Stimulated activated naive CD4-positive, alpha-beta T cell (primary cell): ENCODE measurements around the gene AKT3.

Experiments used
- DNase-seq, 6 experiments: peaks; one replicate each; lab custom pipeline; 2025; lab: John Stamatoyannopoulos, UW

The AKT3 gene

DNA sequence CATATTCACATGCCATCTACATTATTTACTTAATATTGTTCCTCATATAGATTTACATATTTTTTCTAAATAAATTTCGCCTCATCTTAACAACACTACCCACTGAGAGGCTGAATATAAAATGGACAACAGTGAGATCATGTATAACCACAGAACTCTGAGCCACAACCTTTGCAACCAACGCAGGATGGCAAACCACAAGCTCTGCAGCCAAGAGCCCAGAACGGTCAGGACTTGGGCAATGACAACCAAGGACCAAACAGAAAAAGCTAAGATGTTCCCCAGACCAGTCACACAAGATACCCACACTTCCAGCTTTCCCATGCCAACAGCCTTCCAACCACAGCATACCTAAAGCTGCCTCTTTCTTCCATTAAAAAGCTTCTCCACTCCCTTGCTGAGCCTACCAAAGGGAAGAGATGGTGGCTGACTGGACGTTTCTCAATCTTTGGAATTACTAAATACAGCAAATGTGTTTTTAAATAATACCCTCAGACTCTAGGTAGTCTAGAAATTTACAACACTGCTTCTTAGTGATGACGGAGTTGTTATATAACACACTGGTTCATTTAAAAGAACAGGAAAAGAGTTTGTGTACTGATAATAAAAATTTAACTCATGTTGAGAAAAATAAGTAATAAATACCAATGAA lies 117.9 kb downstream of the AKT3 start:
- no peak for DNase-seq

DNA sequence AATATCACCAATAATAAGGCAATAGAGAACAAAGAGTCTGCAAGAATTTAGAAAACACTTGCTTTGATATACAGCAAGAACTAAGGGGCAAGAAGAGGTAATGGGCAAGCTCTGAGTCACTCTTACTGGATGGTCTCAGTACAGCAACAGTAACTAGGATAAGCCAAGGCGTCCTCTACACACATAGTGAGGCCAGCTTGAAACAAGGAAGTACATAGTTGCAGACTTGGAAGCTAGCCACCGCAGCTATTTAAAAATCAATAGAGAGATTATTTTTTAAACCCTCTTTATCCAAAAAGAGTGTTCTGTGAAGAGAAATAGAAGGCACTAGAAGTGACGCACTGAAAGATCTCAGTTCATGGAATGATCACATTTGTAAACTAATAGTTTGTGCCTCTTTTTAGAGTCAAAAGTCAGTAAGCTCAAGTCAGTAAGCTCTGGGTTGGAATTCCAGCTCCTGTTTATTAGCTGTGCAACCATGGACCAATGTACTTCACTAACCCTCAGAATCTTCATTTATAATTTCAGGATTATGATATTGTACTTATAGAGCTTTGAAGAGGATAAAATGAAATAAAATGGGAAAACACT lies 118.6 kb downstream of the AKT3 start:
- no peak for DNase-seq

- DNase-seq: no peak
These were observed 119.4 kb downstream of the AKT3 start for GRCh38 chr1:243730487-243731150.

DNA sequence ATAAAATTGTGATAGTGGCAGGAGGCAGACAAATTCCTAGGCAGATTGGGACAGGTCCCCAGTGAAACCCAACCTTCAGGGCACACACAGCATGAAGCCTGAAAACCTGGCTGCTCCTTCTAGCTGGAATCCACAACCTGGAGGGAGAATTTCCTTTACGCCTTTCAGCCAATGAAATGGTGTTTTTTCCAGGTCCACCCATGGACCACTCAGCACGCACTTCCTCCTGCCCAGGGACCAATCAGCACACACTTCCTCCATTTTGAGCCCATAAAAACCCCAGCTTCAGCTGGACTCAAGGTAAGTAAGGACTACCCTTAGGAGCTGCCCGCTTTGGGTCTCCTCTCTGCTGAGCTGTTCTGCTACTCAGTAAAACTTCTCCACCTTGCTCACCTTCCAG lies 120.1 kb downstream of the AKT3 start:
- DNase-seq: no peak

DNA sequence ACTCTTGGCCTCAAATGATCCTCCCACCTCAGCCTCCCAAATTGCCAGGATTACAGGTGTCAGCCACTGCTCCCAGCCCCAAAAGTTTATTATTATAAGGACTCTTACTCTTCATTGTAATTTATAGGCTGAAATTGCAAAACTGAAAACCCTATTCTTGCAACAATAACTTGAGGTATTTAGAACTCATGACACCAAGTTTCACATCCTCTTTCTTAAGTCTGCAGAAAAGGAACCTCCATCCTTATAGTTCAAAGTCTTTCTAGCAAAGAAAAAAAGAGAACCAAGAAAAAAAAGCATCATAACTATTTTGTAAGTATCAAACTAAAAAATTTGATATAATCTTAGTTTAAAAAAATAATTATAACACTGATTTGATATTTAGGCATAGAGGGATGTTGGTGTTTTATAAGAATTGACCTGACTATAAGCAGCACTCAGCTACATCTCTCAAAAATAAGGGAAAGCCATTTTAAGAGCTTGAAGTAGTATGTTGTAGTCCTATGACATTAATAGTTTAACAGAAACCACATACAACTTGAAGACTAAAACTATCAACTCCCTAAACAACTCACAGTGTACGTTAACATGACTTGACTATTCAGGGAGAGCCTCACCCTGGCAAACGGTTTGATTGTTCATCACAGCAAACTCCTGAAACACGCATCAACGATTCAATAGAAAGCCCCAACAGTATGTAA lies 122.4 kb downstream of the AKT3 start:
- no peak for DNase-seq

DNA sequence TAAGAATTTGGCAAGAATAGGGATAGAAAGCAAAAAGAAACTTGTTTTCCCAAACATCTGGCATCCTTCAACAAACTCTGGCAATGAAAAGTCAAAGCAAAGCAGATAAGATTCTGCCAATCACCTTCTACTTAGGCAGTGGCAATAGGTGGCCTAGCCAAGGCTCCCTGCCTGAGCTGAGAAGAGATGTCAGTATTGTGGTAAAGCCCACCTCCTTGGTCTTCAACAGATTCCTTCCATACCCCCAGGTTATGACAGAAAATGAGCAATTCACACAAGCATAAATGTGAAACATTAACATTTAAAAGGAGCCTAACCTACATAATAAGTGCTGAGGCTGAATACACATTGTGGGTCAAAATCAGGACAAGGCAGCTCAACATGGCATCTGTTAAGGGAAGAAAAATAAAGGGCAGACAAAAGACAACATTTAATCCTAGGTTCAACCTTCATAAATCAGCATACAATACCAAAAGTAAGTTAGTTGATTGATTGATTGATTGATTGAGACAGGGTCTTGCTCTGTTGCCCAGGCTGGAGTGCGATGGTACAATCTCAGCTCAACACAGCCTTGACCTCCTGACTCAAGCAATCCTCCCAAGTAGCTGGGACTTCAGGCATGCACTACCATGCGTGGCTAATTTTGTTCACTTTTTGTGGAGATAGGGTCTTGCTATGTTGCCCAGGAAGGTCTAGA lies 123.1 kb downstream of the AKT3 start:
- no peak for DNase-seq

DNA sequence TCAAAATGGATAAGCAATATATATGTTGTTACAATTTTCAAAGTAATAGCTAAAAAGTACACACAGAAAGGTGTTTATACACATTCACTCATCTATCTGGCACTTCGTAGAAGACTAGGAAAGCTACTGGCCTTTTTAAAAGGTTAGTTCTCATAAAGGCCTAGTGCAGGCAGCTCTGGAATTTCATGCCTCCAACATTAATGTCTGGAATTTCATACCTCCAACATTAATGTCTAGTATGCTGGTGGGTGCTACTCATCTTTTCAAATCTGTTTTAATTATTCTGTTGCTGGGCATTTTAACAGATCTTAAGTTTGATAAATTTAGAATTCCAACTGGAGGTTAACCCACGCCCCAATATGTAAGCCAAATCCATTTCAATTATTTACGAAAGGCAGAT lies 124.2 kb downstream of the AKT3 start:
- no peak for DNase-seq

DNA sequence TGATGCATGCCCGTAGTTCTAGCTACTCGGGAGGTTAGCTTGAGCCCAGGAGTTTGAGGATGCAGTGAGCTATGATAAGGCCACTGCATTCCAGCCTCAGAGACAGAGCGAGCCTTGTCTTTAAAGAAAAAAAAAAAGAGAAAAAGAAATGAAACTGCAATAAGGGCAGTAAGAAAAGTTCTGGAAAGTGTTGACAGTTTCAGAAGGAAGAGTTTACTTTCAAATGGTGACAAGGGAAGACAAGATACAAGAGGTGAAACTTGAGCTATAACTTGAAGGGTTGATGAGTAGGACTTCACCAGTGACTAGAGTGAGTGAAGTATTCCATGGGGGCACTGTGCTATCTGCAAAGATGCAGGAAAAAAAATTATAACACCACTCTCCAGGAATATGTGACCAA lies 125.0 kb downstream of the AKT3 start:
- no peak for DNase-seq

DNA sequence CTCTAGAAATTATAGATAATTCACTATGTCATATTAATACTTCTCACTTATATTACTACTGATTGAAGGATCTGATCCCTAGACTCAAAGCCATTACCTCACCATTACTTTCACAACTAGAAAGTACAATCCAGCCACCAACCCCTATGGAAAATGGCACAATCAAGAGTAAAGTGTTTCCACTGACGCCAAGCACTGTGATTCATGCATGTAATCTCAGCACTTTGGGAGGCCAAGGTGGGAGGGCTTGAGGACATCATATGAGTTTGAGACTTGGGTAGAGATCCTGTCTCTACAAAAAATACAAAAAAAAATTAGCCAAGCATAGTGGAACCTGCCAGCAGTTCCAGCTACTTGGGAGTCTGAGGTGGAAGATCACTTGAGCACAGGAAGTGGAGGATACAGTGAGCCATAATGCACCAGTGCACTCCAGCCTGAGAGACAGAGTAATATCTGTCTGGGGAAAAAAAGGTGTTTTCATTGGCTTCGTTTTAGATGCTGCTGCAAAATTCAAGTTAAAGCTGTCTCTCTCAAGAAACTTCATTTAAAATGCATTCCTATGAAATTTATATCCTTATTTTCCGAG lies 126.5 kb downstream of the AKT3 start:
- DNase-seq: no peak

- no peak for DNase-seq
These were observed 127.0 kb downstream of the AKT3 start for GRCh38 chr1:243723050-243723449.

GRCh38 chr1:243719476-243719875 lies 130.6 kb downstream of the AKT3 start:
- no peak for DNase-seq

GRCh38 chr1:243718893-243719292 lies 131.2 kb downstream of the AKT3 start:
- DNase-seq: no peak

DNA sequence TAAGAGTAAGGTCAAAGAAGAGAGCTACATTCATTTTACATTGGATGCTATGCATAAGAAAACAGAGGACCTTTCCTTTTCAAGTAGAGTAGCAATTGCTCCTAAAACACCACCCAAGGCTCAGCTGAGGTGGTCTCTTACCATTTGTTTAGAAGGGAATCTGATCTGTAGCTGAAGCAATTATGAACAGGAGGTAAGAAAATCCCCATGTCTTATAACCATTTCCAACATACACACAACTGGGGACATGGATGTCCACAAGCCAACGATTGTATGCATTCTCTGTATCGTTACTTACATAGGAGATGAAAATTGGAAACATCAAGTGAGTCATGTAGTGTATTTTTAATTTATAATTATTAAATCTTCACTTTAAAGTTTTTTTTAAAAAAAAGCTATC lies 132.0 kb downstream of the AKT3 start:
- DNase-seq: no peak

- no peak for DNase-seq
These were observed 133.1 kb downstream of the AKT3 start for GRCh38 chr1:243716906-243717305.

DNA sequence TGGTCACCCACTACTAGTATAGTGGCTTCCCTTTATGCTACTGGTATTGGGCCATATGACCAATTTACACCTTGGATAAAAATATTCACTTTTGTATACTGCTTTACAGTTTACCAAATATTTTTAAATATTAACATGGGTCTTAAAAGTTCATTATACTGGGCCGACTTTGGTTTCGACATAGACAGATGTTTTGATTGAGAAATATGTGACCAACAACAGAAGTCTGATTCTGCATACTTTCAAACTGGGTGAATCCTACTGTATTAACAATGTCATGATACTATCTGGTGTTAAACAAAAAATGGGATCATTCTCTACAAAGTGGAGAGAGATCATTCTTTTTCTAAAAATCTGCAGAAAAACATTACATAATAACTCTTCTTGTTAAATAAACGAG lies 134.8 kb downstream of the AKT3 start:
- DNase-seq: no peak

DNA sequence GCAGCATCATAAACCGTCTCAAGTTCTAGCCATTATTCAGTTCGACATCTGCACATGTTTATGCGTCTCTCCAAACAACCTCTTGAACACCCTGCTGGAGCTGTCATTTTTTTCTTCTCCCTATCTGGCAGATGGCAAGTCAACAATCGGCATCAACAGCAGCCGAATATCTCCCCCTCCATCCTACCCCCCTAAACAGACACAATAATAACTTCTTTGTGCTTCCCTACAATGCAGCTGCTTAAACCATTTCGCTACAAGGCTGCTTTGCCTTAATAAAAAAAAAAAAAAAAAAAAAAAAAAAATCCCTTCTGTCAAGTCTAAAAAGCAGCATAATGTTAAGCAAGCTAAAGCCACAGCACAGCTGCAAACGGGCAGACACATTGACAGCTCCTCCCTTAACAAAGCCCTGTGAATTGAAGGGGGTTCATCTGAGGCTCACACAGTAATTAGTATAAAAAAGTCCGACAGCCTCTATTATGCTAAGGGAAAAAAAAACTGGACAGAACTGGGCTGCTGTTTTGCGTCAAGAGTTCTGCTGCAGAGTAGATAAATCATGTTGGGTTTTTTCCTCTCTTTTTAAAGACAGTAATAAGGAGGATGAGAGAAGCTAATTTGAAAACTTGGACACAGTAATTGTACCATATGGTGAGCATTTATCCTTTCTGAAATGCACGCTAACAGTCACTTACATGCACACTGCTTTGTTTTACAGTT lies 136.4 kb downstream of the AKT3 start:
- no peak for DNase-seq

DNA sequence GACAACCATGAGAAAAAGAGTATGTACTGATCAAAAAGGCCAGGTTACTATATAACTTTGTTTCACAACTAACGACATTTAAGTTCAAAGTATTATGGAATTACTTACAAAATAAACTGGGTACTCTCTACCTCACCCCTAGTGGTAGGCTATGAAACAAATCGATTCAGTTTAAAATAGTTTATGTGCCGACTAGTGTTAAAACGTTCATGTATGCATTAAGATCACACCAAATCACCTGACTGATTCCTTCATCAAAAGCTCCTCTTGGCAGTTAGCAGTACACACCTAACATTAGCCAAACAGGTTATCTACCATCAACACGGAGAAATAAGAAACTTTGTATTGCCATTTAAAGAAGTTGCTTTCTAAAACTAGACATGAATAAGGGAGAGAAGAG lies 137.1 kb downstream of the AKT3 start:
- no peak for DNase-seq

DNA sequence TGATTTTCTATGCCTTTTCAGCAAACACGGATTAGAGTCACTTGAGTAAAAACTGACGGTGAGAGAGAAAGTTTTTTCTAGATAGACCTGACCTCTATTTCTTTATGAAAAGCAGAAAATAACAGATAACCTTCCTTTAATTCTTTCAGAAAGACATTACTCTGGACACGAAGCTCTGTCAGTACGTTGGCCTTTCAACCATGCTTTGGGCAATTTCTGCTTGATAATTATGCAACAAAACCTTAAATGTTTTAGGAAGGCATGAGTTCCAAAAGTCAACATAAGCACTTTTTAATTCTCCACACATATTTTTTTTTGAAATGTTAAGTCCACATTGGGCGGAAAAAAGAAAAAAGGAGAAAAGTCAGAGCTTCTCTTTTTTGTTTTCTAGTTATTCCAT lies 137.8 kb downstream of the AKT3 start:
- no peak for DNase-seq

DNA sequence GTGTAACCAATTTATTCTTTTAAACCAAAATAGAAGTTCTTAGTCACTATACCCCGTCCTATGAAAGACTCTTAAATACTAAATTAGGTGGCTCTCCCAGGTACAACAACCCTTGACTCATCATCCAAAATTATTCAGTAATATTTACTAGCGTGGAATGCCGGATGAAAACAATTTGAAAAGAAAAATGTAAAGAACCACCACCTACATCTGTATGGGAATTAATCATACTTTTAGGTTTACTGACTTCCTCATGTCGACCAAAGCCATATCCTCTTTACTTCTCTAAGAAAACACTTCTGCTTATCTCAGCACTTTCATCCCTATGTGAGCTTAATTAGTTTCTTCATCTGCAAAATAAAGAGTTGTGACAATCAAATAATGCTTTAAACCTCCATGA lies 139.6 kb downstream of the AKT3 start:
- no peak for DNase-seq

DNA sequence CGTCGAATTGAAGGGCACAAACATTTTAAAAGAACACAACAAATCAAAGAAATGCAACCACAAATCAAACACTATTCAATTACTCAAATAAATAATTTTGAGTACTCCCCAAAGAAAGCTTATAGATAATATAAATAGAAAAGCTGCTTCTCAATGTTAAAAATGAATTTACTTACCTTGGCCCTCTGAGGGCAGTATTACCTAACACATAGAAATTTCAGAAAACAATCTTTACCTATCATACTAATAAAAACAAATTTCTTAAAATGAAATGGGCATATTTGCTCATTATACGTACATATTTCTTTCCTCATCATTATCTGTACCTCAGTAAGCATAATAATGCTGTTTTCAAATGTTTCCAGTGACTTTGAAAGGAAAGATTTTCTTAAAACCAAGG lies 141.8 kb downstream of the AKT3 start:
- DNase-seq: peak in 2 of 6 experiments; percentile 5 to 12

DNA sequence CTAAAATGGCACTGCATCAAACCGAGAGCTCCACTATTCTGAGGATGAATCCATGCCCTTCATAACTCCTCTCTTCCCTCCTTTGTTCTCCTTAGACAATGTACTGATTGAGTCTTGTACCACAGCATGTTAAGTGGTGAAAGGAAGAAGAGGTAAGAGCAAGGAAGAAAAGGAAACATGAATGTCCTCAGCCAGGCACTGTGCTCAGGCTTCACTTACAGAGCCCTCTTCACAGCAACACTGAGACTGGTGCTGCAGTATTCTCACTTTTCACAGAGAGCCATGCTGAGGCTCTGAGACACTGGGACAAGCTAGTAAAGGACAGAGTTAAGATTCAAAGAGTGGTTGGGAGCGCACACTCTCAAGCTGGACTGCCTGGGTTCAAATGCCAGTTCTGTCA lies 143.5 kb downstream of the AKT3 start:
- no peak for DNase-seq
